Measurements from ENCODE around the gene EIF2S2. TPM values are rescaled to one million over a fixed set of nuclear protein-coding genes. Genes with fewer than 3 reads are reported as not detected.
"Not testable (repeated sequence)": the region's sequence is repeated elsewhere in the genome, so short reads cannot be mapped to it uniquely, and the experiment has no call there.

The EIF2S2 gene, protein sequence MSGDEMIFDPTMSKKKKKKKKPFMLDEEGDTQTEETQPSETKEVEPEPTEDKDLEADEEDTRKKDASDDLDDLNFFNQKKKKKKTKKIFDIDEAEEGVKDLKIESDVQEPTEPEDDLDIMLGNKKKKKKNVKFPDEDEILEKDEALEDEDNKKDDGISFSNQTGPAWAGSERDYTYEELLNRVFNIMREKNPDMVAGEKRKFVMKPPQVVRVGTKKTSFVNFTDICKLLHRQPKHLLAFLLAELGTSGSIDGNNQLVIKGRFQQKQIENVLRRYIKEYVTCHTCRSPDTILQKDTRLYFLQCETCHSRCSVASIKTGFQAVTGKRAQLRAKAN
- 10 to 100 TPM; 45.0 to 50.2 TPM for total RNA-seq
- long read RNA-seq, donor 1, transcript EIF2S2-201 (9 exons, 2,656 nt) = major isoform, 19 of 39 reads
- long read RNA-seq, donor 1, partial matches to known transcripts = 14 of 39 reads
- long read RNA-seq, donor 1, other reads (novel, unspliced or antisense) = 6 of 39 reads
- long read RNA-seq, donor 2, transcript EIF2S2-201 (9 exons, 2,656 nt) = major isoform, 83 of 109 reads
- long read RNA-seq, donor 2, partial matches to known transcripts = 17 of 109 reads
- long read RNA-seq, donor 2, other reads (novel, unspliced or antisense) = 9 of 109 reads

DNA sequence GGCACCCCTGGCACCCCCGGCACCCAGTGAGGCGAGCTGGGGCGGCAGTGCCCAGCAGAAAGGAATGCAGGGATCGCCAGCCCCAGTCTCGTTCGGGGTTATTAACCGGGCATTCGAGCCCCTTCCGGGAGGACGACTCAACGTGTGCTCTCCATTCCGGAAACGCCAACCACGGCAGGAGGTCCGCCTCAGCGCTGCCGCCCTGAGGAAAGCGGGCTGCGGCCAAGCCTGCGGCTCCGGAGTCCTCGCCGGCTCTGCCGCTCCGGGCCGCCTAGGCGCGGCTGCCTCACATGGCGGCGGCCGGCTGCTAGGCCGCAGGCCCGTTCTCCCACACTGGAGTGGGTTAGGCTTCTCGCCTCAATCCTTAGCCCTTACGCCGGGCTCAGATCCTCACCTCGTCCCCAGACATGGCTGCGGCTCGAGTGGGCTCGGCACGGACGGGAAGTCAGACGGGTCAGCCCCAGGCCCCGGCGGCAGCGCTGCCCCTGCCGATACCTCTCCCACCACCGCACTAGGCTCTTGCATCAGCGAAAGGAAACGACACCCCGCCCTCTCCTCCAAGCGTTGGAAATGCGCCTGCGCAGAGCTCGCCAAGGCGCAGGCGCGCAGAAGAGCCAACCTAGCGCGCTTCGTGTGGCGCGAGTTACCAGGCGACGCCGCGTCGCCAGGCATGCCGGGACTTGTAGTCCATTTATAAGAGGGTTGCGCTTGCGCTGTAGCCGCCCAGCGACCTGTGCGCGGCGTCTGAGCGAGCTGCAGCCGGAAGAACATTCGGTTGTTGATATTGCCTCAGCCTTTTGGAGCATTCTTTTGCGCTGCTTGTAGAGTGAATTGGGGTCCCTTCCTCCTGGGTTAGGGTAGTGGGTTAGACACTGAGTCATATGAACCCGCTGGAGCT lies at the start of gene EIF2S2:
EIF2S2 (minus strand) TSS at position 542 of the 898 bp plus-strand sequence; CDS start at position 409, 133 bp downstream.
- DNase-seq (ENCODE audit: low spot score) = peak; percentile 99
- intact Hi-C loops (cut with DNase I) = no loop called here

DNA sequence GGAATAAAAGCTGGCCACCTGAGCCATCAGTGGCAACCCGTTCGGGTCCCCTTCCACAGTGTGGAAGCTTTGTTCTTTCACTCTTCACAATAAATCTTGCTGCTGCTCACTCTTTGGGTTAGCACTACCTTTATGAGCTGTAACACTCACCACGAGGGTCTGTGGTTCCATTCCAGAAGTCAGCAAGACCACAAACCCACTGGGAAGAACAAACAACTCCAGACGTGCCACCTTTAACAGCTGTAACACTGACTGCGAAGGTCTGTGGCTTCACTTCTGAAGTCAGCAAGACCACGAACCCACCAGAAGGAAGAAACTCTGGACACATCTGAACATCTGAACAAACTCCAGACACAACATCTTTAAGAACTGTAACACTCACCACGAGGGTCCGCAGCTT lies 45.7 kb upstream of the EIF2S2 start:
- intact Hi-C loops (cut with DNase I) = not testable (repeated sequence)

DNA sequence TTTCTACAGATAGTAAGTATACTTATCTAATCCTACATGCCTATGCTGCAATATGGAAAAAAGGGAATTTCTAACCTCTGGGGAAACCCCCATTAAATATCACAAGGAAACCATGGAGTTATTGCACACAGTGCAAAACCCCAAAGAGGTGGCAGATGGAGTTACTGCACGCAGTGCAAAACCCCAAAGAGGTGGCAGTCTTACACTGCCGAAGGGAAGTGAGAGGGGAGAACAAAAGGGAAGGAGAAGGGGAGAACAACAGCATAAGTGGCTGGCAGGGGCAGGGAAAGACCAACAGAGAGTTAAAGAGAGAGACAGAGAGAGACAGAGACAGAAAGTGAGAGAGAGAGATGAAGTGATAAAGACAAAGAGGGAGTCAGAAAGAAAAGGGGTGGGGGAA lies 43.8 kb upstream of the EIF2S2 start:
- intact Hi-C loops (cut with DNase I) = no loop called here

More for the DNA sequence above, 45.7 kb upstream of the EIF2S2 start:
- DNase-seq (ENCODE audit: low spot score) = not testable (repeated sequence)

DNA sequence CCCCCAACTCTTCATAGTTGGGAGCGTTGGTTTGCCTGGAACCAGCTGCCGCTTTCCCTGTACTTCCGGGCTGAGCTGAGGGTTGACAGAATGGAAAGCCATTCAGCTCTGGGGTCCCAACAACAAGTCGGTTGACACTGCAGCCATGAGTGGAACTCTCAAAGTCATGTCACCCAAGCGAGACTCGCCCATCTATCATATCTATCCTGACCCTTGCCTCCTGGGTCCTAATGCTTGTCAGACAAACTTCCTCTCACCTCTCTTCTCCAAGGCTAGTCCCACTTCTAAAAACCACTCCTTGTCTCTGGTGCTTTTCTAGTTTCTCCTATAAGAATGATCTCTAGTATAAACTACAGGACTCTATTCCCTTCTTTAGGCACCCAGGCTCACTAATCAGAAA lies 41.1 kb upstream of the EIF2S2 start:
- intact Hi-C loops (cut with DNase I); DNase-seq (ENCODE audit: low spot score): not testable (repeated sequence)

More for the DNA sequence above, 43.8 kb upstream of the EIF2S2 start:
- no peak for DNase-seq (ENCODE audit: low spot score)

DNA sequence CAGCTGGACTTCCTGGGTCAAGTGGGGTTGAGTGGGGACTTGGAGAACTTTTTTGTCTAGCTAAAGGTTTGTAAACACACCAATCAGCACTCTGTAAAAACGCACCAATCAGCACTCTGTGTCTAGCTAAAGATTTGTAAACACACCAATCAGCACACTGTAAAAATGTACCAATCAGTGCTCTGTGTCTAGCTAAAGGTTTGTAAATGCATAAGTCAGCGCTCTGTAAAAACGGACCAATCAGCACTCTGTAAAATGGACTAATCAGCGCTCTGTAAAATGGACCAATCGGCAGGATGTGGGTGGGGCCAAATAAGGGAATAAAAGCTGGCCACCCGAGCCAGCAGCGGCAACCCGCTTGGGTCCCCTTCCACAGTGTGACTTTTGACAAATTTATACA lies 40.0 kb upstream of the EIF2S2 start:
- DNase-seq (ENCODE audit: low spot score); intact Hi-C loops (cut with DNase I): not testable (repeated sequence)

DNA sequence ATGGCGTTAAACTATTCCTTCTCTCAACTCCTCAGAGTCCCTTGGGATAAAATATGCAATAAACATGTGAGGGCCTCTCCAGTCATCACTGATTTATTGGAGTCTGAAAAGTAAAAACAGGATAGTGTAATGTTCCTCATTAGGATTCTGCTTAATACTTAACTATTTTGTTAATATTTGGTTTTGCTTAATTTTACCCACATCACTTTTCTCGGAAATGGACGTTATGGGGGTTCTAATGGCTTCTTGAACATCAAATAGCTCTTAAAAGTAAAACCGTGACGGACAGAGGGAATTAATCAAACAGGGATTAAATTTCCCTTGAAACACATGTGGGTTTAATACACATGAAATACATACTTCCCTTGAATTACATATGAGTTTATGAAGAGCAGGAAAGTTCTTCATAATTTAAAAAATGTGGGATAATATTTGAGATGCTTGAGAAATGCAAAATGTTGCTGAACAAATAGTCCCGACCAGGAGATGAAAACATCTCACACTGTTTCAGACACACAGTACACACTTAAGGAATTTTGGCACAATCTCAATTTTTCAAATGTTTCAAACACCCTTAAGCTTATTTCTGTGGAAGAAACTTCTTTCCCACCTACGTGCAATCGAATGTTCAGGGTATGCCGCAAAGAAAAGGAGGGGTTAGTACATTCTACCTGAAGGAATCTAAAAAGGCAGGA lies 38.4 kb upstream of the EIF2S2 start:
- intact Hi-C loops (cut with DNase I) = no loop called here
- no peak for DNase-seq (ENCODE audit: low spot score)

DNA sequence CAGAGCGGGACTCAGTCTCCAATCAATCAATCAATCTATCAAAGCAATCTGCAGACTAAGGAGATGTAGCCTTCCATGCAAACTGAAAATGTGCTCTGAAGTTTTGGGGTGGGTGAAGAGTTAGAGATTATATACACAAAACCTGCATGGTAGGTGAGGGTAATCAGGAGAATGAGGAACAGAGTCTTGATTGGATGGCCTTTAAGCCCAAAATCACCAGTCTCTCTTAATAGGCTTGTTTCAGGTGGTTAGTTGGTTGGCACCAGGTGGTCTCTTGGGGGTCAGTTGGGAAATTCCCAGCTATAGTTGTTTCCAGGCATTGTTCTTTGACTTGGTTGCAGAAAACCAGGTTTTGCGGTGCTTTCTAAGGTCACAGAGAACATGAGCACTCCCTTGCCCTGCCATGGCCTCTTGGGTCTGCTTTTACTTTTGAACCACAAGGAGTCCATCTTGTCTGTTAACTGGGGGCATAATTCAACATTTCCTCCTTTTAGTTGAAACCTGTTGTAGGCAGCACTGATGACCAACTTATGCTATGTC lies 33.3 kb upstream of the EIF2S2 start:
- intact Hi-C loops (cut with DNase I) = no loop called here
- DNase-seq (ENCODE audit: low spot score) = no peak

DNA sequence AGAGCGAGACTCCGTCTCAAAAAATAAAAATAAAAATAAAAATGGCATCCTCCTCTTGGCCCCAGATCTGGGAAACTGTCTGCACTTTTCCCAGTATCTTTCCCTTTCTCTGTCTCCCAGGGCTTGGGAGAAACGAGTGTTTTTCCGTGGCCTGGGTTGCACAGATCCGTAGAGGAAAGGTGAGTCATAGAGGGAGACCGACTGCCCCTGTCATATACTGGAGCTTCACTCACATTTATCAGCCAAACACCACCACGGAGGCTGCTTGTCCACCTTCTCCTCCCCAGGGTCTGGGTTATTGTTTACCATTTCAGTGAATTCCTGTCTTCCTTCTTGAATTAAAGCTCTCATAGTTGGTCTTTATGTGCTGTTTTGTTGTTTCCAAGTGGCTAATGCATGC lies 31.9 kb upstream of the EIF2S2 start:
- DNase-seq (ENCODE audit: low spot score) = no peak
- intact Hi-C loops (cut with DNase I) = no loop called here

DNA sequence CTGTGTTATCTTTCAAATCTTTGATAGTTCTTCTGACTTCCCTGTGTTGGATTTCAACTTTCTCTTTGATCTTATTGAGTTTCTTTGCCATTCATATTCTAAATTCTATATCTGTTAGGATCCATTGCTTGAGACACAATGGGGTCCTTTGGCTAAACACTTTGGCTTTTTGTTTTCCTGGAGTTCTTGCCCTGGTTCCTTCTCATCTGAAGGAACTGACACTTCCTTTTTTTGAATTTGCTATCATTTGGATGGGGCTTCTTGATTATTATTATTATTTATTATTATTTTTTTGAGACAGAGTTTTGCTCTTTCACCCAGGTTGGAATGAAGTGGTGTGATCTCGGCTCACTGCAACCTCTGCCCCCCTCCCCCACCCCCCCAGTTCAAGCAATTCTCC lies 30.1 kb upstream of the EIF2S2 start:
- no peak for DNase-seq (ENCODE audit: low spot score)
- intact Hi-C loops (cut with DNase I) = no loop called here

DNA sequence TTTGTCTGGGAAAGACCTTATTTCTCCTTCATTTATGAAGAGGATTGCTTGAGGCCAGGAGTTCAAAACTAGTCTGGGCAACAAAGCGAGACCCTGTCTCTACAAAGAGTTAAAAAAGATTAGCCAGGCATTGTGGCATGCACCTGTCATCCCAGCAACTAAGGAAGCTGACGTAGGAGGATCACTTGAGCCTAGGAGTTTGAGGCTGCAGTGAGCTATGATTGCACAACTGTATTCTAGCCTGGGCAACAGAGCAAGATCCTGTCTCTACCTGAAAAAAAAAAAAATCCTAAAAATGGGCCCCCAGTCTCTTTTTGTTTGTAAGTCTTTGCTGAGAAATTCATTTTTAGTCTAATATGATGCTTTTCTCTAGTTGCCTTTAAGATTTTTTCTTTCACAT lies 29.2 kb upstream of the EIF2S2 start:
- DNase-seq (ENCODE audit: low spot score) = no peak
- intact Hi-C loops (cut with DNase I) = no loop called here

DNA sequence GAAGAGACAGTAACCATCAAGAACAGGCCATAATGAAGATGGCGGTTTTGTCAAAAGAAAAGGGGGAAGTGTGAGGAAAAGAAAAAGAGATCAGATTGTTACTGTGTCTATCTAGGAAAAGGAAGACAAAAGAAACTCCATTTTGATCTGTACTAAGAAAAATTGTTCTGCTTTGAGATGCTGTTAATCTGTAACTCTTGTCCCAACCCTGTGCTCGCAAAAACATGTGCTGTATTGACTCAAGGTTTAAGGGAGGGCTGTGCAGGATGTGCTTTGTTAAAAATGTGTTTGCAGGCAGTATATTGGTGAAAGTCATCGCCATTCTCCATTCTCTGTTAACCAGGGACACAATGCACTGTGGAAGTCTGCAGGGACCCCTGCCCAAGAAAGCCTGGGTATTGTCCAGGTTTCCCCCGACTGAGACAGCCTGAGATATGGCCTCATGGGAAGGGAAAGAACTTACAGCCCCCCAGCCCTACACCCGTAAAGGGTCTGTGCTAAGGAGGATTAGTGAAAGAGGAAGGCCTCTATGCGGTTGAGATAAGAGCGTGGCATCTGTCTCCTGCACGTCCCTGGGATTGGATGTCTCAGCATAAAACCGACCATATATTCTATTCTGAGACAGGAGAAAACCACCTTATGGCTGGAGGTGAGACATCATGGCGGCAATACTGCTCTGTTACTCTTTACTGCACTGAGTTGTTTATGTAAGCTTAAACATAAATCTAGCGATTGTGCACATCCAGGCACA lies 23.7 kb upstream of the EIF2S2 start:
- intact Hi-C loops (cut with DNase I) = loop anchor here in 1 of 2 donors (10.0 kb wide), 1 partner anchor 271 kb away; no protein-coding TSS in a partner anchor
- DNase-seq (ENCODE audit: low spot score) = not testable (repeated sequence)

DNA sequence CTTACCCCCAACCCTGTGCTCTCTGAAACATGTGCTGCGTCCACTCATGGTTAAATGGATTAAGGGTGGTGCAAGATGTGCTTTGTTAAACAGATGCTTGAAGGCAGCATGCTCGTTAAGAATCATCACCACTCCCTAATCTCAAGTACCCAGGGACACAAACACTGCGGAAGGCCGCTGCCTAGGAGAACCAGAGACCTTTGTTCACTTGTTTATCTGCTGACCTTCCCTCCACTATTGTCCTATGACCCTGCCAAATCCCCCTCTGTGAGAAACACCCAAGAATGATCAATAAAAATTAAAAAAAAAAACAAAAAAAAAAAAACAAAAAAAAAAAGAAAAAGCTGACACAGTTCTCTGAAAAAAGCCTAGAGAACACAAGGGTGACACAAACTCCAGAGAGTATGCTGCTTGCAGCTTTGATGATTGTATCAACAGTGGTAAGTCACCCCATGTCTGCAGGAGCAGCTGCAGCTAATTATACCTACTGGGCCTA lies 21.4 kb upstream of the EIF2S2 start:
- DNase-seq (ENCODE audit: low spot score) = not testable (repeated sequence)
- intact Hi-C loops (cut with DNase I) = loop anchor here in 1 of 2 donors (10.0 kb wide), 1 partner anchor 269 kb away; no protein-coding TSS in a partner anchor

DNA sequence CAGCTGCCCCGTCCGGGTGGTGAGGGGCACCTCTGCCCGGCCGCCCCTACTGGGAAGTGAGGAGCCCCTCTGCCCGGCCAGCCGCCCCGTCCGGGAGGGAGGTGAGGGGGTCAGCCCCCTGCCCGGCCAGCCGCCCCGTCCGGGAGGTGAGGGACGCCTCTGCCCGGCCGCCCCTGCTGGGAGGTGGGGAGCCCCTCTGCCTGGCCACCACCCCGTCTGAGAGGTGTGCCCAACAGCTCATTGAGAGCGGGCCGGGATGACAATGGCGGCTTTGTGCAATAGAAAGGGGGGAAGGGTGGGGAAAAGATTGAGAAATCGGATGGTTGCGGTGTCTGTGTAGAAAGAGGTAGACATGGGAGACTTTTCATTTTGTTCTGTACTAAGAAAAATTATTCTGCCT lies 20.9 kb upstream of the EIF2S2 start:
- intact Hi-C loops (cut with DNase I) = loop anchor here in 1 of 2 donors (10.0 kb wide), 1 partner anchor 268 kb away; no protein-coding TSS in a partner anchor
- not testable (repeated sequence) for DNase-seq (ENCODE audit: low spot score)

DNA sequence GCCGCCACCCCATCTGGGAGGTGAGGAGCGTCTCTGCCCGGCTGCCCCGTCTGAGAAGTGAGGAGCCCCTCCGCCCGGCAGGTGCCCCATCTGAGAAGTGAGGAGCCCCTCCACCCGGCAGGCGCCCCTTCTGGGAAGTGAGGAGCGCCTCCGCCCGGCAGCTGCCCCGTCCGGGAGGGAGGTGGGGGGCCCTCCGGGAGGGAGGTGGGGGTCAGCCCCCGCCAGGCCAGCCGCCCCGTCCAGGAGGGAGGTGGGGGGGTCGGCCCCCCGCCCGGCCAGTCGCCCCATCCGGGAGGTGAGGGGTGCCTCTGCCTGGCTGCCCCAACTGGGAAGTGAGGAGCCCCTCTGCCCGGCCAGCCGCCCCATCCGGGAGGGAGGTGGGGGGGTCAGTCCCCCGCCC lies 20.4 kb upstream of the EIF2S2 start:
- DNase-seq (ENCODE audit: low spot score) = not testable (repeated sequence)
- intact Hi-C loops (cut with DNase I) = loop anchor here in 1 of 2 donors (10.0 kb wide), 1 partner anchor 268 kb away; no protein-coding TSS in a partner anchor

DNA sequence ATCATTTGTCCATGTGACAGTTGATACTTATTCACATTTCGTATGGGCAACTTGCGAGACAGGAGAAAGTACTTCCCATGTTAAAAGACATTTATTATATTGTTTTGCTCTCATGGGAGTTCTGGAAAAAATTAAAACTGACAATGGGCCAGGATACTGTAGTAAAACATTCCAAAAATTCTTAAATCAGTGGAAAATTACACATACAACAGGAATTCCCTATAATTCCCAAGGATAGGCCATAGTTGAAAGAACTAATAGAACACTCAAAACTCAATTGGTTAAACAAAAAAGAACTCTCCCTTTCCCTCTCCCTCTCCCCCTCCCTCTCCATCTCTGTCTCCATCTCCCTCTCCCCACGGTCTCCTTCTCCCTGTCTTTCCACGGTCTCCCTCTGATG lies 19.4 kb upstream of the EIF2S2 start:
- no peak for DNase-seq (ENCODE audit: low spot score)
- intact Hi-C loops (cut with DNase I) = loop anchor here in 1 of 2 donors (10.0 kb wide), 1 partner anchor 267 kb away; no protein-coding TSS in a partner anchor

DNA sequence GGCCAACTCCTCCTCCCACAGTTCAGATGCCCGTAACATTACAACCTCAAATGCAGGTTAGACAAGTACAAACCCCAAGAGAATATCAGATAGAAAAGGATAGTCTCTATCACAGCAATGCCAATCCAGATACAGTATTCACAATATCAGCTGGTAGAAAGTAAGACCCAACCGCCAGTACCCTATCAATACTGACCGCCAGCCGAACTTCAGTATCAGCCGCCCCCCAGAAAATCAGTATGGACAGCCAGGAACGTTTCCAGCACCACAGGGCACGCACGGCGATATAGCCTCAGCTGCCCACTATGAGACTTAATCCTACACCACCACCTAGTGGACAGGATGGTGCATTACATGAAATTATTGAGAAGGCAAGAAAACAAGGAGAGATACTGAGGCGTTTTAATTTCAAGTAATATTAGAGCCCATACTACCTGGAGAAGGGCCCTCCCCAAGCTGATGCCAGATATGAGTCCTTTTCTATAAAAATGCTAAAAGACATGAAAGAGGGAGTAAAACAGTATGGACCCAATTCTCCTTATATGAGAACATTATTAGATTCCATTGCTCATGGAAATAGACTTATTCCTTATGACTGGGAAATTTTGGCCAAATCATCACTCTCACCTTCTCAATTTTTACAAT lies 17.6 kb upstream of the EIF2S2 start:
- DNase-seq (ENCODE audit: low spot score) = no peak

DNA sequence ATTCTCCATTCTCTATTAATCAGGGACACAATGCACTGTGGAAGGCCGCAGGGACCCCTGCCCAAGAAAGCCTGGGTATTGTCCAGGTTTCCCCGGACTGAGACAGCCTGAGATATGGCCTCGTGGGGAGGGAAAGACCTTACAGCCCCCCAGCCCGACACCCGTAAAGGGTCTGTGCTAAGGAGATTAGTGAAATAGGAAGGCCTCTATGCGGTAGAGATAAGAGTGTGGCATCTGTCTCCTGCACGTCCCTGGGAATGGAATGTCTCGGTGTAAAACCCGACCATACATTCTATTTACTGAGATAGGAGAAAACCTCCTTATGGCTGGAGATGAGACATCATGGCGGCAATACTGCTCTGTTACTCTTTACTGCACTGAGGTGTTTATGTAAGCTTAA lies 15.7 kb upstream of the EIF2S2 start:
- intact Hi-C loops (cut with DNase I) = loop anchor here (2.0 to 5.0 kb wide), 3 partner anchors 135 to 265 kb away; partner anchors contain the start of gene RALY (in 1 of the 2)
- no peak for DNase-seq (ENCODE audit: low spot score)

More for the DNA sequence above, 17.6 kb upstream of the EIF2S2 start:
- intact Hi-C loops (cut with DNase I) = loop anchor here (5.0 to 10.0 kb wide), 3 partner anchors 192 to 267 kb away; no protein-coding TSS in a partner anchor
